ENCODE results near the gene ILDR2. TPM values are rescaled to one million over a fixed set of nuclear protein-coding genes. Genes with fewer than 3 reads are reported as not detected.

Gene ILDR2
- total and polyA plus RNA-seq, 10 donors: under 0.01 to 1.4 (median 0.25) TPM

DNA sequence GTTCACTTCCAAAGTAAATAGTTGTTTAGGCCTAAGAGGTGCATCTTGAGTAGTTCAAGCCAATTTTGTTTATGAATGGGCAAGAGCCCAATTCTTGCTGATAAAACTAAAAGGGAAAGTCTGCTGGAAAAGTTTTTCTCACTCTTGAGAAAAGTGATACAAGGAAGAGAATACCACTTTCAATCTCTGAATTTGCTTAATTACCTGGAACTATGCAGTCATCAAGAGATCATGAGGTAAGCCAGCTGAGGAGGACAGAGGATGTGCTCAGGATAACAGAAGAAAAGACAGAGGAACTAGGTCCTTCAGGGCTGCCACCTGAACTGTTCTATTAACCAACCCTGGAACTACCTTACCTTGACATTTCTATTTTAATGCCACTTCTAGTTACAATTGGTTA, 42.2 kb downstream of the ILDR2 start:
- Histone ChIP-seq H3K36me3 (no peaks in the 10 kb centered on the region), H3K27ac (no peak overlapping the region), H3K4me3 (no peak overlapping the region), H3K9me3 (no peaks in the 10 kb centered on the region), H3K27me3 (replicated peaks in 1 of 7) (no peaks in the 10 kb centered on the region), H3K4me1 (no peaks in the 10 kb centered on the region)
- TF ChIP-seq POLR2A (IDR thresholded peaks at IDR 0.05) (no peak), POLR2AphosphoS5 (IDR thresholded peaks at IDR 0.05) (no peak), CTCF (IDR thresholded peaks at IDR 0.05 in 8 of 11, conservative IDR thresholded peaks at IDR 0.05 in 3 of 11) (no peak)
- no peak for DNase-seq
- intact Hi-C loops (cut with DNase I; ENCODE audit: low total_unique reads): no loop called here

- Histone ChIP-seq H3K4me1 (peaks cover 0 to 10% (median 0%) of the 10 kb centered on the region in 6 donors), H3K27me3 (replicated peaks in 1 of 7) (no peaks in the 10 kb centered on the region), H3K27ac (no peak overlapping the region), H3K9me3 (no peaks in the 10 kb centered on the region), H3K36me3 (no peaks in the 10 kb centered on the region), H3K4me3 (no peak overlapping the region)
- TF ChIP-seq CTCF (IDR thresholded peaks at IDR 0.05 in 8 of 11, conservative IDR thresholded peaks at IDR 0.05 in 3 of 11) (no peak), POLR2A (IDR thresholded peaks at IDR 0.05) (no peak), POLR2AphosphoS5 (IDR thresholded peaks at IDR 0.05) (no peak)
- WGBS, 5 donors: 74 to 93% (median 85%) methylated on average over 1 of the region's 1 CpG
- no peak for DNase-seq
- intact Hi-C loops (cut with DNase I; ENCODE audit: low total_unique reads): no loop called here
Measured at GRCh38 chr1:166929911-166930310, 45.4 kb downstream of the ILDR2 start.

DNA sequence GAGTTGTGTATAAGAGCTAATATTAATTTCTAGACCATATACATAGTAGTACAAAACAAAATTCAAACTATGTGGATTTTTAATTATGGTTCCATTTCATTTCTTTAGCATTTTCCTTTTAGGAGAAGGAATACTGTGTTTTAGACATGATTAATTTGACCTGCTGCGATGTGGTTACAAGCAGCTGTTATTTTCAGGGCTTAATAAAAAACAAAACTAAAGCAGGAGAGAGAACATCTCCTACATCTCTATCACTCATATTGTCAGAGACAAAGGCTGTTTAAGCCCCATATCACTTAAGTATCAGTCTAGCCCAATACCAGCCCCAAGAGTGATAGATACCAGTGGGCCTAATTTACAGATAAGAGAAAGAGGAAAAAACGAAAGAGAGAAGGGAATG, 47.6 kb downstream of the ILDR2 start:
- no peak for DNase-seq
- H3K4me3 ChIP-seq: no peak overlapping the region
- 85 to 94% (median 90%) methylated on average over 2 of the region's 2 CpGs for WGBS, 5 donors
- no peak for TF ChIP-seq POLR2AphosphoS5 (IDR thresholded peaks at IDR 0.05)
- TF ChIP-seq CTCF (IDR thresholded peaks at IDR 0.05 in 8 of 11, conservative IDR thresholded peaks at IDR 0.05 in 3 of 11): no peak
- TF ChIP-seq POLR2A (IDR thresholded peaks at IDR 0.05): no peak
- intact Hi-C loops (cut with DNase I; ENCODE audit: low total_unique reads): no loop called here
- H3K4me1 ChIP-seq: peaks cover 0 to 19% (median 0%) of the 10 kb centered on the region in 6 donors
- no peaks in the 10 kb centered on the region for H3K36me3 ChIP-seq
- no peaks in the 10 kb centered on the region for H3K27me3 ChIP-seq (replicated peaks in 1 of 7)
- H3K9me3 ChIP-seq: no peaks in the 10 kb centered on the region
- H3K27ac ChIP-seq: no peak overlapping the region

- Histone ChIP-seq H3K4me1 (peaks cover 0 to 26% (median 4%) of the 10 kb centered on the region in 6 donors), H3K27ac (no peak overlapping the region), H3K9me3 (no peaks in the 10 kb centered on the region), H3K4me3 (no peak overlapping the region), H3K27me3 (replicated peaks in 1 of 7) (peaks cover 0 to 17% (median 10%) of the 10 kb centered on the region in 7 donors), H3K36me3 (no peaks in the 10 kb centered on the region)
- WGBS, 5 donors: 80 to 92% (median 80%) methylated on average over 8 of the region's 8 CpGs
- no peak for DNase-seq
- TF ChIP-seq POLR2A (IDR thresholded peaks at IDR 0.05) (no peak), POLR2AphosphoS5 (IDR thresholded peaks at IDR 0.05) (no peak), CTCF (IDR thresholded peaks at IDR 0.05 in 8 of 11, conservative IDR thresholded peaks at IDR 0.05 in 3 of 11) (no peak)
- intact Hi-C loops (cut with DNase I; ENCODE audit: low total_unique reads): no loop called here
Measured at GRCh38 chr1:166925810-166926478, 49.4 kb downstream of the ILDR2 start.
